SK-N-MC (cell line): Measurements from ENCODE around the gene MEF2B.
"Not testable (repeated sequence)": the region's sequence is repeated elsewhere in the genome, so short reads cannot be mapped to it uniquely, and the experiment has no call there.

Experiments used
- EZH2 ChIP-seq: fragments of 200-600 bp; sonication (generic); IDR thresholded peaks from one replicate; pipeline ENCODE4 v1.6.1; 2017; ENCODE audit warnings: antibody characterized with exemption
- POLR2AphosphoS5 ChIP-seq: IDR thresholded peaks from 2 replicates; pipeline ENCODE4 v1.6.1; 2012; ENCODE audit warnings: mild to moderate bottlenecking, low read depth, low read length, borderline replicate concordance

GRCh38 chr19:19135713-19136112 is 34.4 kb downstream of the MEF2B start:
- TF ChIP-seq EZH2, POLR2AphosphoS5: not testable (repeated sequence)
